ENCODE measurements around the gene SLC26A8.

DNA sequence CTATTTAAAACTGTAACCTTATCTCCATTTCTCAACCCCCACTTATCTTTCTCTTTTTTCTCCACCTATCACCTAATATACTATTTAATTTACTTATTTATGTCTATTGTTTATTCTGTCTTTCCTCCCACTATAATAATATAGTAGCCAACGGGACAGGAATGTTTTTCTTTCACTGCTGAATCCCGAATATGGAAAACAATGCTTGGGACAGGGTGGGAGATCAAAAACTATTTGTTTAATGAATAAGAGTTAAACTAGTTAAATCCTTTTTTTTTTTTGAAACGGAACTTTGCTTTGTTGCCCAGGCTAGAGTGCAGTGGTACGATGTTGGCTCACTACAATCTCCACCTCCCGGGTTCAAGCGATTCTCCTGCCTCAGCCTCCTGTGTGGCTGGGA is 109.9 kb downstream of the SLC26A8 start:
- TF ChIP-seq, protein P1, sequence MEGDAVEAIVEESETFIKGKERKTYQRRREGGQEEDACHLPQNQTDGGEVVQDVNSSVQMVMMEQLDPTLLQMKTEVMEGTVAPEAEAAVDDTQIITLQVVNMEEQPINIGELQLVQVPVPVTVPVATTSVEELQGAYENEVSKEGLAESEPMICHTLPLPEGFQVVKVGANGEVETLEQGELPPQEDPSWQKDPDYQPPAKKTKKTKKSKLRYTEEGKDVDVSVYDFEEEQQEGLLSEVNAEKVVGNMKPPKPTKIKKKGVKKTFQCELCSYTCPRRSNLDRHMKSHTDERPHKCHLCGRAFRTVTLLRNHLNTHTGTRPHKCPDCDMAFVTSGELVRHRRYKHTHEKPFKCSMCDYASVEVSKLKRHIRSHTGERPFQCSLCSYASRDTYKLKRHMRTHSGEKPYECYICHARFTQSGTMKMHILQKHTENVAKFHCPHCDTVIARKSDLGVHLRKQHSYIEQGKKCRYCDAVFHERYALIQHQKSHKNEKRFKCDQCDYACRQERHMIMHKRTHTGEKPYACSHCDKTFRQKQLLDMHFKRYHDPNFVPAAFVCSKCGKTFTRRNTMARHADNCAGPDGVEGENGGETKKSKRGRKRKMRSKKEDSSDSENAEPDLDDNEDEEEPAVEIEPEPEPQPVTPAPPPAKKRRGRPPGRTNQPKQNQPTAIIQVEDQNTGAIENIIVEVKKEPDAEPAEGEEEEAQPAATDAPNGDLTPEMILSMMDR (IDR thresholded peaks at IDR 0.05), result no peak
- no peak for TF ChIP-seq POLR2A (IDR thresholded peaks at IDR 0.05)

Data from breast epithelium (tissue), 3 donors.